H9 (cell line): Measurements from ENCODE around the gene IGSF3. TPM values are rescaled to one million over a fixed set of nuclear protein-coding genes. Genes with fewer than 3 reads are reported as not detected.
"Not testable (repeated sequence)": the region's sequence is repeated elsewhere in the genome, so short reads cannot be mapped to it uniquely, and the experiment has no call there.

ENCODE experiments used
- DNase-seq: peaks from one replicate; pipeline ENCODE4 v3.0.0-alpha.2; 2017
- H2AFZ ChIP-seq: one replicate; pipeline ENCODE4 v1.6.1; 2013; ENCODE audit warnings: mild to moderate bottlenecking, low read length, control low read depth, moderate library complexity
- H2AK5ac ChIP-seq: 2 replicates; pipeline ENCODE4 v1.6.1; 2013; ENCODE audit warnings: low read length, control low read depth, mixed read lengths; ENCODE audit not compliant: insufficient read length
- H2BK120ac ChIP-seq: one replicate; pipeline ENCODE4 v1.6.1; 2013; ENCODE audit warnings: low read depth, mild to moderate bottlenecking, low read length, control low read depth, inconsistent platforms; ENCODE audit not compliant: poor library complexity, severe bottlenecking
- H2BK12ac ChIP-seq: 2 replicates; pipeline ENCODE4 v1.6.1; 2013; ENCODE audit warnings: low read length, control low read depth, mixed read lengths, low read depth; ENCODE audit not compliant: insufficient read length
- H2BK15ac ChIP-seq: 2 replicates; pipeline ENCODE4 v1.6.1; 2013; ENCODE audit warnings: low read depth, low read length, control low read depth
- H2BK20ac ChIP-seq: one replicate; pipeline ENCODE4 v1.6.1; 2013; ENCODE audit warnings: low read depth, mild to moderate bottlenecking, low read length, control low read depth, inconsistent platforms; ENCODE audit not compliant: poor library complexity, severe bottlenecking
- H2BK5ac ChIP-seq: 2 replicates; pipeline ENCODE4 v1.6.1; 2013; ENCODE audit warnings: low read length, control low read depth, mixed read lengths; ENCODE audit not compliant: insufficient read length
- H3K14ac ChIP-seq: 2 replicates; pipeline ENCODE4 v1.6.1; 2013; ENCODE audit warnings: low read length, control low read depth; ENCODE audit not compliant: insufficient read depth
- H3K18ac ChIP-seq: 2 replicates; pipeline ENCODE4 v1.6.1; 2013; ENCODE audit warnings: low read depth, mild to moderate bottlenecking, mixed read lengths, low read length, control low read depth; ENCODE audit not compliant: insufficient read length
- H3K23ac ChIP-seq: 2 replicates; pipeline ENCODE4 v1.6.1; 2013; ENCODE audit warnings: low read length, control low read depth, mixed read lengths, low read depth; ENCODE audit not compliant: insufficient read length
- H3K23me2 ChIP-seq: 2 replicates; pipeline ENCODE4 v1.6.1; 2013; ENCODE audit warnings: low read depth, mild to moderate bottlenecking, mixed read lengths, low read length, control low read depth; ENCODE audit not compliant: insufficient read length, poor library complexity, severe bottlenecking
- H3K27ac ChIP-seq: 2 replicates; pipeline ENCODE4 v1.5.1; 2013; ENCODE audit warnings: low read length, control low read depth, mixed read lengths, low read depth; ENCODE audit not compliant: insufficient read length
- H3K27me3 ChIP-seq: 2 replicates; pipeline ENCODE4 v1.6.1; 2013; ENCODE audit warnings: low read length, control low read depth, inconsistent platforms; ENCODE audit not compliant: insufficient read depth
- H3K4ac ChIP-seq: 2 replicates; pipeline ENCODE4 v1.6.1; 2013; ENCODE audit warnings: low read depth, mild to moderate bottlenecking, control low read depth, inconsistent platforms, low read length, moderate library complexity
- H3K4me1 ChIP-seq: 2 replicates; pipeline ENCODE4 v1.6.1; 2013; ENCODE audit warnings: low read length, control low read depth, inconsistent platforms; ENCODE audit not compliant: insufficient read depth
- H3K4me2 ChIP-seq: 2 replicates; pipeline ENCODE4 v1.6.1; 2013; ENCODE audit warnings: low read length, control low read depth, mixed read lengths; ENCODE audit not compliant: insufficient read length, insufficient read depth
- H3K56ac ChIP-seq: 2 replicates; pipeline ENCODE4 v1.6.1; 2013; ENCODE audit warnings: low read depth, mild to moderate bottlenecking, mixed read lengths, low read length, control low read depth; ENCODE audit not compliant: insufficient read length
- H3K79me1 ChIP-seq: 2 replicates; pipeline ENCODE4 v1.6.1; 2013; ENCODE audit warnings: low read depth, mild to moderate bottlenecking, moderate library complexity, low read length, control low read depth, inconsistent platforms; ENCODE audit not compliant: insufficient read depth, poor library complexity, severe bottlenecking
- H3K79me2 ChIP-seq: 2 replicates; pipeline ENCODE4 v1.6.1; 2013; ENCODE audit warnings: low read length, control low read depth, inconsistent platforms; ENCODE audit not compliant: insufficient read depth
- H3K9ac ChIP-seq: 2 replicates; pipeline ENCODE4 v1.6.1; 2013; ENCODE audit warnings: low read length, control low read depth, mixed read lengths; ENCODE audit not compliant: insufficient read length; ENCODE audit errors: extremely low read depth
- H3K9me3 ChIP-seq: one replicate; pipeline ENCODE4 v1.6.1; 2013; ENCODE audit warnings: low read depth, low read length, inconsistent platforms; ENCODE audit not compliant: control insufficient read depth
- H3T11ph ChIP-seq: one replicate; pipeline ENCODE4 v1.6.1; 2013; ENCODE audit warnings: mild to moderate bottlenecking, low read length, control low read depth, inconsistent platforms
- H4K20me1 ChIP-seq: one replicate; pipeline ENCODE4 v1.6.1; 2013; ENCODE audit not compliant: control insufficient read depth, insufficient read length, insufficient read depth
- H4K5ac ChIP-seq: 2 replicates; pipeline ENCODE4 v1.6.1; 2013; ENCODE audit warnings: low read depth, mild to moderate bottlenecking, mixed read lengths, low read length, control low read depth; ENCODE audit not compliant: insufficient read length
- H4K8ac ChIP-seq: replicated peaks from 2 replicates; pipeline ENCODE4 v1.6.1; 2013; ENCODE audit warnings: low read length, control low read depth, mixed read lengths, low read depth; ENCODE audit not compliant: insufficient read length
- H4K91ac ChIP-seq: 2 replicates; pipeline ENCODE4 v1.6.1; 2013; ENCODE audit warnings: low read depth, mild to moderate bottlenecking, moderate library complexity, mixed read lengths, low read length, control low read depth; ENCODE audit not compliant: insufficient read length
- H3K27ac Mint-ChIP-seq, 3 experiments: 2 replicates in 2 of 3; 3 replicates in 1 of 3; pipeline ENCODE4 v1.8.0; 2020 to 2021; ENCODE audit warnings: mixed read lengths in 3 of 3, mild to moderate bottlenecking in 1 of 3, moderate library complexity in 1 of 3
- H3K27me3 Mint-ChIP-seq: 2 replicates; pipeline ENCODE4 v1.8.0; 2021; ENCODE audit warnings: low read depth, mild to moderate bottlenecking, moderate library complexity, mixed read lengths
- H3K36me3 Mint-ChIP-seq, 3 experiments: 2 replicates in 2 of 3; 3 replicates in 1 of 3; pipeline ENCODE4 v1.8.0; 2020 to 2021; ENCODE audit warnings: low read depth in 3 of 3, mixed read lengths in 3 of 3; ENCODE audit not compliant: insufficient read depth in 1 of 3
- H3K4me1 Mint-ChIP-seq, 2 experiments: 2 replicates each; pipeline ENCODE4 v1.8.0; 2020; ENCODE audit warnings: mixed read lengths in 2 of 2
- H3K4me3 Mint-ChIP-seq, 2 experiments: 2 replicates in 1 of 2; 3 replicates in 1 of 2; pipeline ENCODE4 v1.8.0; 2020 to 2021; ENCODE audit warnings: mild to moderate bottlenecking in 2 of 2, mixed read lengths in 2 of 2, moderate library complexity in 1 of 2
- H3K9me3 Mint-ChIP-seq, 2 experiments: 2 replicates in 1 of 2; 3 replicates in 1 of 2; pipeline ENCODE4 v1.8.0; 2020; ENCODE audit warnings: mild to moderate bottlenecking in 2 of 2, mixed read lengths in 2 of 2, moderate library complexity in 1 of 2
- WGBS: extraction: QIAGEN DNeasy Blood & Tissue Kit; methylation state at CpG from one replicate; pipeline ENCODE4 v1.1.7; 2013; ENCODE audit warnings: missing lambda C conversion rate, low lambda C conversion rate, mixed read lengths; ENCODE audit not compliant: insufficient read length; ENCODE audit errors: extremely low coverage; 5-methylcytosine and 5-hydroxymethylcytosine counted together
- total RNA-seq: library from RNA; stranded (reverse); gene quantifications from 2 replicates; pipeline ENCODE4 v1.2.1, GENCODE V29; 2021

Gene IGSF3
- total RNA-seq, 1 experiment from 2014 or later, result 19.1 TPM

- H4K5ac ChIP-seq, H3K9me3 ChIP-seq, H3K27me3 Mint-ChIP-seq, H3T11ph ChIP-seq, H3K9me3 Mint-ChIP-seq, H3K4me2 ChIP-seq, H3K79me1 ChIP-seq, H2BK120ac ChIP-seq, H2AK5ac ChIP-seq, H2BK20ac ChIP-seq, H3K27me3 ChIP-seq, H4K91ac ChIP-seq, H3K23ac ChIP-seq, H3K56ac ChIP-seq, H3K18ac ChIP-seq, H3K9ac ChIP-seq, H4K8ac ChIP-seq, H3K79me2 ChIP-seq, DNase-seq, H2BK15ac ChIP-seq, H2AFZ ChIP-seq, H4K20me1 ChIP-seq, H3K4me3 Mint-ChIP-seq, H3K4ac ChIP-seq, H3K23me2 ChIP-seq, H2BK5ac ChIP-seq, H3K14ac ChIP-seq, H2BK12ac ChIP-seq, H3K27ac ChIP-seq, H3K4me1 ChIP-seq: not testable (repeated sequence)
- WGBS, result no CpG with 5 or more reads among the region's 21 CpGs
- H3K36me3 Mint-ChIP-seq, result peaks cover 1 to 13% (median 3%) of the 10 kb centered on the region in 3 experiments; a peak in 4 of 7 replicates
- H3K27ac Mint-ChIP-seq, result peak overlapping the region in 2 of 3 experiments; percentile 24 to 55; a peak in 1 of 7 replicates
- peaks cover 25 to 40% of the 10 kb centered on the region in 2 experiments for H3K4me1 Mint-ChIP-seq
These were observed 63.9 kb downstream of the IGSF3 start for GRCh38 chr1:116603646-116604045.

DNA sequence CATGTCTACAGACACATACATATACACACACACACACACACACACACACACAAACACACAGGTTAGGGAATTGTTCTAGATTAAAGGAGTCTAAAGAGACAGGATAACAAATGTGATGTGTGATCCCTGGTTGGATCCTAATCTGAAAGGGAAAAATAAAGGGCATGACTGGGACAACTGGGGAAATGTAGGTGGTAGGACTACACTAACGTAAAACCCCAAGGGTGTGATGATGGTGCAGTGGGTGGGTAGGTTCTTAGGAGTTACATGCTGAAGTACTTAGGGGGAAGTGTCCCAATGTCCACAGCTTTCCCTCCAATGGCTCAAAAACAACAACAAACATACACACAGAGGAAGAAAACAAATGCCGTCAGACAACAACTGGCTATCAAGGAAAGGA is 68.2 kb downstream of the IGSF3 start:
- not testable (repeated sequence) for H3K4me1 ChIP-seq, H3K23me2 ChIP-seq, H2BK20ac ChIP-seq, H3K9me3 ChIP-seq, H3K27me3 ChIP-seq, H3K79me1 ChIP-seq, H4K91ac ChIP-seq, H3K9ac ChIP-seq, H3K9me3 Mint-ChIP-seq, H2BK5ac ChIP-seq, DNase-seq, H3K79me2 ChIP-seq, H2BK15ac ChIP-seq, H3K4me3 Mint-ChIP-seq, H4K20me1 ChIP-seq, H3K27ac Mint-ChIP-seq, H3T11ph ChIP-seq, H3K18ac ChIP-seq, H3K23ac ChIP-seq, H2AK5ac ChIP-seq, H3K4me2 ChIP-seq, H2BK12ac ChIP-seq, H4K5ac ChIP-seq, H3K27me3 Mint-ChIP-seq, H2AFZ ChIP-seq, H3K56ac ChIP-seq, H3K4ac ChIP-seq, H3K14ac ChIP-seq, H3K27ac ChIP-seq, H2BK120ac ChIP-seq, H4K8ac ChIP-seq
- no CpG with 5 or more reads among the region's 2 CpGs for WGBS
- H3K36me3 Mint-ChIP-seq, result peaks cover 1 to 13% (median 3%) of the 10 kb centered on the region in 3 experiments; a peak in 3 of 7 replicates
- peaks cover 13 to 17% of the 10 kb centered on the region in 2 experiments for H3K4me1 Mint-ChIP-seq
